ENCODE results near the gene NEGR1.
A peak's percentile ranks its signal among the peaks of the same experiment; 100 is the strongest.

NEGR1 gene

GRCh38 chr1:72197786-72198185 lies 84.6 kb downstream of the NEGR1 start:
- H3K9me2 ChIP-seq (replicated peaks; ENCODE audit: low read depth, low read length), result no peaks in the 10 kb centered on the region
- H3F3A ChIP-seq (ENCODE audit: low read depth), result no peaks in the 10 kb centered on the region
- H3K4me3 ChIP-seq (ENCODE audit: low read length, poor library complexity, severe bottlenecking), result no peak overlapping the region
- no peak for TF ChIP-seq EZH2phosphoT487 (IDR thresholded peaks at IDR 0.05; ENCODE audit: borderline replicate concordance)
- no peak for TF ChIP-seq CTCF (conservative IDR thresholded peaks at IDR 0.05; ENCODE audit: low read length)
- H3K4me2 ChIP-seq (ENCODE audit: low read depth, low read length, poor library complexity, severe bottlenecking), result no peak overlapping the region
- H3K4me1 ChIP-seq (ENCODE audit: insufficient read depth, low read length, poor library complexity, severe bottlenecking), result no peaks in the 10 kb centered on the region
- no peak overlapping the region for H3K9ac ChIP-seq (ENCODE audit: low read depth, low read length, poor library complexity, severe bottlenecking)
- H3K27me3 ChIP-seq (ENCODE audit: insufficient read depth, low read length, poor library complexity, severe bottlenecking), result no peaks in the 10 kb centered on the region
- H3K9me3 ChIP-seq (ENCODE audit: insufficient read depth, low read depth, low read length), result no peaks in the 10 kb centered on the region
- H3K36me3 ChIP-seq (ENCODE audit: insufficient read depth, low read length), result no peaks in the 10 kb centered on the region
- H4K20me1 ChIP-seq (ENCODE audit: insufficient read depth, low read length, poor library complexity, severe bottlenecking), result no peaks in the 10 kb centered on the region
- H3K79me2 ChIP-seq (ENCODE audit: insufficient read depth, low read length), result no peaks in the 10 kb centered on the region
- H2AFZ ChIP-seq (ENCODE audit: low read length), result no peak overlapping the region

DNA sequence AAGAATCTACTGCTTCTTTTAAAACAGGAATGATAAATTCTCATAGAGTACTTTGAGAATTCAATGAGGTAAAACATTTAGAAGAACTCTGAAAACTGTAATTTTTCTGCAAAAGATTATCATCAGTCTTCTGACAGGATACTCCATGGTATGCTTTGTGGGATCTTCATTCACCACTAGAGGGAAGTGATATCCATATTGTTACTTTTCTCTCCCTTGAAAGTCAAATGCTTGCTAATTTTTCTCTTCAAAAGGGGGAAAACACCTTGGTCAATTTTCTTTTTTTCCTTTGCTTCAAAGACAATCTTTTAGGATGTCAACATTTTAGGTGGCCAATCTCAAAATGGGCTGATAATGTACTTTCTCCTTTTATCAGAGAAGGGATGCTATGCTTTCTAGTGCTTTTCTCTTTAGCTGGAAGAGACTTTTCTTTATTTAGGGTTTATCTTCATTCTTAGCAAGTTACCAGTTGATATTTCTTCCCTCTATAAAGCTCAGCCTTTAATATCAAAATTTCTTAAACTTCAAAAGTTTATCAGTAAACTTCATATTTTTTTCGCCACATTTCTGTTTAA lies 95.5 kb downstream of the NEGR1 start:
- no peak overlapping the region for H3K4me2 ChIP-seq (ENCODE audit: low read depth, low read length, poor library complexity, severe bottlenecking)
- no peaks in the 10 kb centered on the region for H3K9me2 ChIP-seq (replicated peaks; ENCODE audit: low read depth, low read length)
- H3K4me1 ChIP-seq (ENCODE audit: insufficient read depth, low read length, poor library complexity, severe bottlenecking), result no peaks in the 10 kb centered on the region
- H3K27me3 ChIP-seq (ENCODE audit: insufficient read depth, low read length, poor library complexity, severe bottlenecking), result no peaks in the 10 kb centered on the region
- H3K36me3 ChIP-seq (ENCODE audit: insufficient read depth, low read length), result no peaks in the 10 kb centered on the region
- no peaks in the 10 kb centered on the region for H4K20me1 ChIP-seq (ENCODE audit: insufficient read depth, low read length, poor library complexity, severe bottlenecking)
- no peaks in the 10 kb centered on the region for H3K79me2 ChIP-seq (ENCODE audit: insufficient read depth, low read length)
- no peak overlapping the region for H2AFZ ChIP-seq (ENCODE audit: low read length)
- no peak overlapping the region for H3K4me3 ChIP-seq (ENCODE audit: low read length, poor library complexity, severe bottlenecking)
- TF ChIP-seq EZH2phosphoT487 (IDR thresholded peaks at IDR 0.05; ENCODE audit: borderline replicate concordance), result no peak
- TF ChIP-seq CTCF (conservative IDR thresholded peaks at IDR 0.05; ENCODE audit: low read length), result peak; percentile 74
- no peaks in the 10 kb centered on the region for H3K9me3 ChIP-seq (ENCODE audit: insufficient read depth, low read depth, low read length)
- H3K9ac ChIP-seq (ENCODE audit: low read depth, low read length, poor library complexity, severe bottlenecking), result no peak overlapping the region
- H3F3A ChIP-seq (ENCODE audit: low read depth), result no peaks in the 10 kb centered on the region

DNA sequence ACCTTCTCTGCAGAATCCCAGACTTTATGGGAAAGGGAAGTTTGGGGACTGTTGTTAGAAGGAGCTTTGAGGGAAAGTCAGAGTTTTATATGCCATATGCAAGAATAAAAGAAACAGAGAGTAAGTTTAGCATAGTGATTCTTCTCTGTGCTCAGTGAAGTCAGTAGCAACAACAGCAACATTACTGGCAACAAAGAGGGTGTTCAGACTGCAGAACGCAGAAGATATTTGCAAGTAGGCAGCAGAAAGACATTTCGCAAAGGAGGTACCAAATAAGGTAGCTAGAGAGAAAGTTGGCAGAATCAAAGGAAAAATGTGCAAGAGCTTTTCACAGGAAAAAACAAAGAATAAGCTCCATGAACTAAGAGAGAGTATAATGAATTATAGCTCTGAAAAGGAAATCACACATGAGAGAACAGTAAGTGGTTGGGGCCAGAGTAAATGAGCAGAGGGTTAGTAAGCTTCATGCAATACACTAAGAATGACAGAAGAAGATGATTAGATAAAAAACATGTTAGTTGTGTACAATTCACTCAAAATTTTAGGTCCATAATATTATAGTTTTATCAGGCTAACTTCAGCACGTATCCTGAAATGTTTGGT lies 98.1 kb downstream of the NEGR1 start:
- Histone ChIP-seq H3K79me2 (ENCODE audit: insufficient read depth, low read length) (no peaks in the 10 kb centered on the region), H3K4me3 (ENCODE audit: low read length, poor library complexity, severe bottlenecking) (no peak overlapping the region), H3K9ac (ENCODE audit: low read depth, low read length, poor library complexity, severe bottlenecking) (no peak overlapping the region), H3K4me2 (ENCODE audit: low read depth, low read length, poor library complexity, severe bottlenecking) (no peak overlapping the region), H3F3A (ENCODE audit: low read depth) (no peaks in the 10 kb centered on the region), H3K9me3 (ENCODE audit: insufficient read depth, low read depth, low read length) (no peaks in the 10 kb centered on the region), H3K36me3 (ENCODE audit: insufficient read depth, low read length) (no peaks in the 10 kb centered on the region), H2AFZ (ENCODE audit: low read length) (no peak overlapping the region), H4K20me1 (ENCODE audit: insufficient read depth, low read length, poor library complexity, severe bottlenecking) (no peaks in the 10 kb centered on the region), H3K27me3 (ENCODE audit: insufficient read depth, low read length, poor library complexity, severe bottlenecking) (no peaks in the 10 kb centered on the region), H3K4me1 (ENCODE audit: insufficient read depth, low read length, poor library complexity, severe bottlenecking) (no peaks in the 10 kb centered on the region), H3K9me2 (replicated peaks; ENCODE audit: low read depth, low read length) (no peaks in the 10 kb centered on the region)
- TF ChIP-seq CTCF (conservative IDR thresholded peaks at IDR 0.05; ENCODE audit: low read length), result no peak
- TF ChIP-seq EZH2phosphoT487 (IDR thresholded peaks at IDR 0.05; ENCODE audit: borderline replicate concordance), result no peak

All from Loucy (cell line).